Adrenal gland (tissue), 5 donors: ENCODE data around the gene NPTX2.

Experiments used
- POLR2A ChIP-seq, 2 donors: fragments of 450-650 bp; IDR thresholded peaks; one replicate each; pipeline ENCODE4 v1.6.1; 2017; ENCODE audit warnings: antibody characterized with exemption in 2 of 2, mild to moderate bottlenecking in 2 of 2, moderate library complexity in 1 of 2
- TF ChIP-seq, protein P1 (sequence below), 6 experiments: fragments of 450-650 bp in 4 of 6; fragments of 200-600 bp in 2 of 6; sonication (generic) in 1 of 6; IDR thresholded peaks; 1 replicate in 5 of 6; 2 replicates in 1 of 6; pipeline versions ENCODE4 v1.5.1 to v1.8.0; 2016 to 2021; ENCODE audit warnings: antibody characterized with exemption in 6 of 6, mild to moderate bottlenecking in 2 of 6, moderate library complexity in 1 of 6
- donor health status: DM: no; HTN: no; CAD: no.

DNA sequence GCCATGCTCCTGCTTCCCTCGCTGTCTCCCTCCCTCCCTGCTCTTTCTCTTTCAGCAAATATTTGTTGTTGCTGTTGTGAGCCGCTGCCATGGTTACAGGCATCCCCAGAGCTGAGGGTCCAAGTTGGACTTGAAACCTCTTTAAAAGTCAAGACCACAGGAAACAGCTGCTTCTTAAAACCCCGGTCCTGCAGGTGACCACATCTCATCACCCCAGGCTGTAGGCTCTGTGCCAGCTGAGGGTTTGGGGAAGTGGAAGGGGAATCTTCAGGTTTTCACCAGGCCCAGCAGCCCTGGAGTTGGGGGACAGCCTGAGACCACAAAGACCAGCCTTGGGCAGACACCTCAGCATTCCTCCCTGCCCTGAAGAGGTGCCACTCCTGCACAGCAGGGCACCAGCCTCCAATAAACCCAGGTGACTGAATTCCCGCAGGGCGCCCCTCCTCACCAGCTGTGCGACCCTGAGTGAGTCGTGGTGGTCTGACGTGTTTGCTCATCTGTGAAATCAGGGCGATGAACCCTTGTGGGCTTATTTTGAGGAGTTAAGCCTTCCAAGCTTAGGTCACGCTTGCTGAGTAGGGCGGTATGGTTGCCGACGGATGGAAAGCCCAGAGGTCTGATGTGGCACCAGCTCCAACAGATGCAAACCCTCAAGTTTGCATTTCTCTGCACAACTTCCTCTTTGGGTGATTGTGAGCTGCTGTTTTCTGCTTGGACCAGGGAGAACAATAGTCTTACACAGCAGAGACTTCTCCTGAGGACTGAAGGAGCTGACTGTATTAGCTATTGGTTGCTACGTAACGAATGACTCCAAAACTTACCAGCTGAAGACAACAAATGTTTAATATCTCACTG is 24.8 kb downstream of the NPTX2 start:
- TF ChIP-seq, protein P1, sequence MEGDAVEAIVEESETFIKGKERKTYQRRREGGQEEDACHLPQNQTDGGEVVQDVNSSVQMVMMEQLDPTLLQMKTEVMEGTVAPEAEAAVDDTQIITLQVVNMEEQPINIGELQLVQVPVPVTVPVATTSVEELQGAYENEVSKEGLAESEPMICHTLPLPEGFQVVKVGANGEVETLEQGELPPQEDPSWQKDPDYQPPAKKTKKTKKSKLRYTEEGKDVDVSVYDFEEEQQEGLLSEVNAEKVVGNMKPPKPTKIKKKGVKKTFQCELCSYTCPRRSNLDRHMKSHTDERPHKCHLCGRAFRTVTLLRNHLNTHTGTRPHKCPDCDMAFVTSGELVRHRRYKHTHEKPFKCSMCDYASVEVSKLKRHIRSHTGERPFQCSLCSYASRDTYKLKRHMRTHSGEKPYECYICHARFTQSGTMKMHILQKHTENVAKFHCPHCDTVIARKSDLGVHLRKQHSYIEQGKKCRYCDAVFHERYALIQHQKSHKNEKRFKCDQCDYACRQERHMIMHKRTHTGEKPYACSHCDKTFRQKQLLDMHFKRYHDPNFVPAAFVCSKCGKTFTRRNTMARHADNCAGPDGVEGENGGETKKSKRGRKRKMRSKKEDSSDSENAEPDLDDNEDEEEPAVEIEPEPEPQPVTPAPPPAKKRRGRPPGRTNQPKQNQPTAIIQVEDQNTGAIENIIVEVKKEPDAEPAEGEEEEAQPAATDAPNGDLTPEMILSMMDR (IDR thresholded peaks at IDR 0.05) = no peak
- no peak for TF ChIP-seq POLR2A (IDR thresholded peaks at IDR 0.05)
